ENCODE data around the gene MINDY4. TPM values are rescaled to one million over a fixed set of nuclear protein-coding genes. Genes with fewer than 3 reads are reported as not detected.

Gene MINDY4
- total and polyA plus RNA-seq, 2 of the 8 experiments (the other 6 are each of a cell fraction or from before 2014, with no cell fraction given): 1.3 to 3.6 TPM

DNA sequence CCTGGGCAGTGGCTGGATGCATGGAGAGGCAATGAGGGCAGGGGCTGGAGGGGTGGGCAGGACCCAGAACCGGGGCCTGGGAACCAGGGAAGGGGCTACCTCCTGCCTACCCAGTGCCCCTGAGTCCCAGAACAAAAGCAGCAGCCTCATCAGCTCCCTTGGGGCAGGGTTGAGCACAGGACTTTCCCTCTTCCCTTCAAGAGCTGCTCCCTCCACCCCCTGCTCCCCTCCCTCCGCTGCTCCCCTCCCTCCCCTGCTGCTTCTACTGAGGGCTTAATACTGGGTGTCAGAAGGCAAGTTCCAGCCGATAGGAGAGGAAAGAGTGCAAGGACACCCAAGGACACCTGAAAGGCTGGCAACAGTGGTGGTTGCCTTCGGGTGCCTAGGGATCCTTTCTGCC lies 47.4 kb upstream of the MINDY4 start:
- no peak for DNase-seq (ENCODE audit: low read depth in 1 of 2, low spot score in 2 of 2)
- Histone ChIP-seq H3K18ac (ENCODE audit: extremely low read depth, low read length) (no peak overlapping the region), H4K5ac (ENCODE audit: insufficient read length, low read depth, low read length) (no peak overlapping the region), H4K8ac (ENCODE audit: extremely low read depth, insufficient read depth, low read length) (no peak overlapping the region), H3K14ac (ENCODE audit: insufficient read length) (no peak overlapping the region), H3K79me1 (ENCODE audit: low read depth, low read length) (no peaks in the 10 kb centered on the region; the same call in 1 of the 2 replicates), H3K9me3 (ENCODE audit: insufficient read depth in 2 of 2, low read depth in 1 of 2, low read length in 1 of 2) (peaks cover 12 to 13% of the 10 kb centered on the region in 2 experiments), H4K20me1 (replicated peaks in 1 of 2; ENCODE audit: control insufficient read depth in 1 of 2, insufficient read depth in 2 of 2, low read length in 2 of 2) (no peaks in the 10 kb centered on the region), H3K4me3 (ENCODE audit: extremely low read depth in 1 of 4, insufficient read depth in 2 of 4, low read depth in 3 of 4, low read length in 4 of 4) (no peak overlapping the region), H3K79me2 (ENCODE audit: control insufficient read depth in 1 of 2, insufficient read depth in 2 of 2, low read length in 2 of 2) (no peaks in the 10 kb centered on the region), H2BK5ac (ENCODE audit: low read depth, low read length) (no peak overlapping the region), H3K4me1 (replicated peaks in 1 of 4; ENCODE audit: control insufficient read depth in 3 of 4, insufficient read depth in 4 of 4, low read length in 3 of 4) (peaks cover 0 to 17% (median 11%) of the 10 kb centered on the region in 4 experiments; a peak in 6 of 7 replicates), H4K91ac (replicated peaks; ENCODE audit: insufficient read length, low read length) (no peak overlapping the region), H3K56ac (replicated peaks; ENCODE audit: insufficient read length, low read depth, low read length) (no peak overlapping the region), H2AFZ (ENCODE audit: low read length) (no peak overlapping the region), H2AK5ac (ENCODE audit: low read depth, low read length) (no peak overlapping the region), H2BK12ac (ENCODE audit: low read depth, low read length) (no peak overlapping the region), H3K23me2 (ENCODE audit: low read depth, low read length) (peaks cover 4% of the 10 kb centered on the region; the same call in 1 of the 2 replicates), H2BK120ac (replicated peaks; ENCODE audit: low read depth, low read length) (no peak overlapping the region), H3K9ac (replicated peaks in 1 of 4; ENCODE audit: extremely low read depth in 1 of 4, low read depth in 3 of 4, low read length in 3 of 4) (no peak overlapping the region), H3K4ac (replicated peaks; ENCODE audit: insufficient read length, low read depth, low read length) (no peak overlapping the region), H2BK15ac (ENCODE audit: low read length) (no peak overlapping the region), H3K23ac (ENCODE audit: insufficient read length) (no peak overlapping the region), H3K27ac (ENCODE audit: low read depth, low read length) (no peak overlapping the region), H2BK20ac (ENCODE audit: low read length) (no peak overlapping the region), H3K36me3 (ENCODE audit: control insufficient read depth in 2 of 4, insufficient read depth in 4 of 4, low read length in 3 of 4) (no peaks in the 10 kb centered on the region), H3K27me3 (replicated peaks in 1 of 4; ENCODE audit: control insufficient read depth in 3 of 4, extremely low read depth in 1 of 4, insufficient read depth in 3 of 4, low read length in 3 of 4) (no peaks in the 10 kb centered on the region; a peak in 2 of 7 replicates), H3K4me2 (ENCODE audit: insufficient read depth in 1 of 2, low read depth in 2 of 2, low read length in 2 of 2) (no peak overlapping the region)
- 79% methylated on average over 2 of the region's 4 CpGs; no CpG with 5 or more reads in 1 of the 2 experiments for WGBS, 2 experiments (ENCODE audit: extremely low coverage in 1 of 2, insufficient coverage in 1 of 2, insufficient read length in 1 of 2, insufficient replicate concordance in 2 of 2, low coverage in 1 of 2, low lambda C conversion rate in 2 of 2, missing lambda C conversion rate in 1 of 2)
- CTCF ChIA-PET (ENCODE audit: partially characterized antibody): interaction anchor here (0.9 to 4.9 kb wide), 4 partner anchors 10 to 22 kb away, joined by 3 to 56 read pairs (median 6); no protein-coding TSS in a partner anchor
- FAIRE-seq: no peak
- POLR2A ChIA-PET (ENCODE audit: partially characterized antibody): no interaction called here
- TF ChIP-seq YY1 (IDR thresholded peaks at IDR 0.05; ENCODE audit: low read depth, low read length) (no peak), CHD2 (IDR thresholded peaks at IDR 0.05; ENCODE audit: low read length) (no peak), KDM1A (IDR thresholded peaks at IDR 0.05; ENCODE audit: borderline replicate concordance, low read length) (no peak), NANOG (IDR thresholded peaks at IDR 0.05; ENCODE audit: insufficient read depth, low read depth, low read length, poor library complexity, severe bottlenecking) (no peak)

Data from H1 (cell line).